Measurements from ENCODE around the gene PINK1.
"Not testable (repeated sequence)": the region's sequence is repeated elsewhere in the genome, so short reads cannot be mapped to it uniquely, and the experiment has no call there.

PINK1 gene

GRCh38 chr1:20665726-20666125 lies 32.5 kb downstream of the PINK1 start:
- H3K4me3 ChIP-seq (ENCODE audit: low read length): no peak overlapping the region
- no peak for DNase-seq (ENCODE audit: low read depth)
- TF ChIP-seq CTCF (IDR thresholded peaks at IDR 0.05; ENCODE audit: insufficient read depth, low read depth, low read length, missing control alignments): no peak

GRCh38 chr1:20666146-20666545 lies 32.9 kb downstream of the PINK1 start:
- DNase-seq (ENCODE audit: low read depth): no peak
- no peak for TF ChIP-seq CTCF (IDR thresholded peaks at IDR 0.05; ENCODE audit: insufficient read depth, low read depth, low read length, missing control alignments)
- no peak overlapping the region for H3K4me3 ChIP-seq (ENCODE audit: low read length)

- peak; percentile 20 for DNase-seq (ENCODE audit: low read depth)
- no peak for TF ChIP-seq CTCF (IDR thresholded peaks at IDR 0.05; ENCODE audit: insufficient read depth, low read depth, low read length, missing control alignments)
- no peak overlapping the region for H3K4me3 ChIP-seq (ENCODE audit: low read length)
These were observed 33.5 kb downstream of the PINK1 start for GRCh38 chr1:20666804-20667203.

- H3K4me3 ChIP-seq (ENCODE audit: low read length): no peak overlapping the region
- TF ChIP-seq CTCF (IDR thresholded peaks at IDR 0.05; ENCODE audit: insufficient read depth, low read depth, low read length, missing control alignments): no peak
- no peak for DNase-seq (ENCODE audit: low read depth)
These were observed 35.3 kb downstream of the PINK1 start for GRCh38 chr1:20668581-20668980.

- no peak for DNase-seq (ENCODE audit: low read depth)
- H3K4me3 ChIP-seq (ENCODE audit: low read length): no peak overlapping the region
- TF ChIP-seq CTCF (IDR thresholded peaks at IDR 0.05; ENCODE audit: insufficient read depth, low read depth, low read length, missing control alignments): no peak
These were observed 37.7 kb downstream of the PINK1 start for GRCh38 chr1:20670936-20671335.

GRCh38 chr1:20672265-20672632 lies 39.0 kb downstream of the PINK1 start:
- no peak for TF ChIP-seq CTCF (IDR thresholded peaks at IDR 0.05; ENCODE audit: insufficient read depth, low read depth, low read length, missing control alignments)
- H3K4me3 ChIP-seq (ENCODE audit: low read length): no peak overlapping the region
- no peak for DNase-seq (ENCODE audit: low read depth)

GRCh38 chr1:20673626-20674025 lies 40.4 kb downstream of the PINK1 start:
- DNase-seq (ENCODE audit: low read depth); H3K4me3 ChIP-seq (ENCODE audit: low read length): not testable (repeated sequence)

- TF ChIP-seq CTCF (IDR thresholded peaks at IDR 0.05; ENCODE audit: insufficient read depth, low read depth, low read length, missing control alignments): no peak
- DNase-seq (ENCODE audit: low read depth): no peak
- no peak overlapping the region for H3K4me3 ChIP-seq (ENCODE audit: low read length)
These were observed 45.3 kb downstream of the PINK1 start for GRCh38 chr1:20678599-20678998.
